Upper lobe of left lung (tissue), 6 donors: Measurements from ENCODE around the gene IMMP2L. TPM values are rescaled to one million over a fixed set of nuclear protein-coding genes. Genes with fewer than 3 reads are reported as not detected.

Experiments
- ATAC-seq, 2 donors: fragments of 200-7000 bp; cut with Tn5 transposase; one replicate each; pipeline ENCODE4 v1.9.1; 2022; ENCODE audit warnings: mild to moderate bottlenecking in 2 of 2, moderate library complexity in 2 of 2; ENCODE audit not compliant: low FRiP score in 2 of 2
- DNase-seq, 2 donors: peaks; one replicate each; pipeline ENCODE4 v3.0.0-alpha.2; 2019 to 2020
- H3K27ac ChIP-seq, 4 donors: fragments of 200-600 bp; sonication (generic); one replicate each; pipeline ENCODE4 v1.5.1; 2016 to 2019
- H3K27me3 ChIP-seq, 4 donors: fragments of 200-600 bp; sonication (generic); one replicate each; pipeline ENCODE4 v1.5.1; 2017 to 2019
- H3K36me3 ChIP-seq, 4 donors: fragments of 200-600 bp; sonication (generic); one replicate each; pipeline ENCODE4 v1.5.1; 2016 to 2019
- H3K4me1 ChIP-seq, 4 donors: fragments of 200-600 bp; sonication (generic); one replicate each; pipeline ENCODE4 v1.5.1; 2018 to 2019
- H3K4me3 ChIP-seq, 4 donors: fragments of 200-600 bp; sonication (generic); one replicate each; pipeline ENCODE4 v1.5.1; 2017 to 2019; ENCODE audit warnings: mild to moderate bottlenecking in 2 of 4, moderate library complexity in 1 of 4
- H3K9me3 ChIP-seq, 4 donors: fragments of 200-600 bp; sonication (generic); one replicate each; pipeline ENCODE4 v1.5.1; 2018 to 2019
- EP300 ChIP-seq, 4 donors: sonication (generic); formaldehyde crosslinking; IDR thresholded peaks; one replicate each; pipeline ENCODE4 v1.5.1; 2017; ENCODE audit warnings: antibody characterized with exemption in 4 of 4, control low read depth in 2 of 4
- POLR2A ChIP-seq, 4 donors: fragments of 450-650 bp; IDR thresholded peaks; one replicate each; pipeline ENCODE4 v1.5.1; 2016 to 2017; ENCODE audit warnings: antibody characterized with exemption in 4 of 4, mild to moderate bottlenecking in 2 of 4
- POLR2AphosphoS5 ChIP-seq, 2 donors: sonication (generic); formaldehyde crosslinking; IDR thresholded peaks; one replicate each; pipeline ENCODE4 v1.5.1; 2017; ENCODE audit warnings: antibody characterized with exemption in 2 of 2
- WGBS, 2 donors: methylation state at CpG; one replicate each; pipeline ENCODE4 v1.1.5; 2017 to 2018; 5-methylcytosine and 5-hydroxymethylcytosine counted together
- small RNA-seq, 4 donors: library from RNA; depleted of rRNA; stranded (forward); fragments of <200 nt; gene quantifications; one replicate each; pipeline ENCODE3, GENCODE V24; 2016
- total RNA-seq, 6 donors: library from RNA; depleted of rRNA in 4 of 6; stranded (reverse); fragments of >200 nt in 4 of 6; gene quantifications; one replicate each; pipeline versions ENCODE4 v1.1.0 to v1.2.1, GENCODE V29; 2016 to 2021
- TF ChIP-seq, protein P1 (sequence below), 6 experiments: fragments of 450-650 bp in 4 of 6; fragments of 200-600 bp in 2 of 6; sonication (generic) in 2 of 6; IDR thresholded peaks; one replicate each; pipeline ENCODE4 v1.5.1; 2016 to 2019; ENCODE audit warnings: antibody characterized with exemption in 6 of 6
- donor health status: DM: no; HTN: no; CAD: no; lungs with moderate emphysema.
- donor health status: DM: no; HTN: yes; CAD: no; lungs with severe emphysema.

IMMP2L gene
- total RNA-seq, 6 donors from 2014 or later = 7.1 to 17.5 (median 11.3) TPM

- DNase-seq = no peak
- no peak for ATAC-seq
- no peak for TF ChIP-seq EP300 (IDR thresholded peaks at IDR 0.05)
- TF ChIP-seq, protein P1, sequence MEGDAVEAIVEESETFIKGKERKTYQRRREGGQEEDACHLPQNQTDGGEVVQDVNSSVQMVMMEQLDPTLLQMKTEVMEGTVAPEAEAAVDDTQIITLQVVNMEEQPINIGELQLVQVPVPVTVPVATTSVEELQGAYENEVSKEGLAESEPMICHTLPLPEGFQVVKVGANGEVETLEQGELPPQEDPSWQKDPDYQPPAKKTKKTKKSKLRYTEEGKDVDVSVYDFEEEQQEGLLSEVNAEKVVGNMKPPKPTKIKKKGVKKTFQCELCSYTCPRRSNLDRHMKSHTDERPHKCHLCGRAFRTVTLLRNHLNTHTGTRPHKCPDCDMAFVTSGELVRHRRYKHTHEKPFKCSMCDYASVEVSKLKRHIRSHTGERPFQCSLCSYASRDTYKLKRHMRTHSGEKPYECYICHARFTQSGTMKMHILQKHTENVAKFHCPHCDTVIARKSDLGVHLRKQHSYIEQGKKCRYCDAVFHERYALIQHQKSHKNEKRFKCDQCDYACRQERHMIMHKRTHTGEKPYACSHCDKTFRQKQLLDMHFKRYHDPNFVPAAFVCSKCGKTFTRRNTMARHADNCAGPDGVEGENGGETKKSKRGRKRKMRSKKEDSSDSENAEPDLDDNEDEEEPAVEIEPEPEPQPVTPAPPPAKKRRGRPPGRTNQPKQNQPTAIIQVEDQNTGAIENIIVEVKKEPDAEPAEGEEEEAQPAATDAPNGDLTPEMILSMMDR (IDR thresholded peaks at IDR 0.05) = no peak
- no peak for TF ChIP-seq POLR2A (IDR thresholded peaks at IDR 0.05)
- TF ChIP-seq POLR2AphosphoS5 (IDR thresholded peaks at IDR 0.05) = no peak
- WGBS, 2 donors = 86 to 88% methylated on average over 3 of the region's 3 CpGs
- Histone ChIP-seq H3K36me3 (no peaks in the 10 kb centered on the region), H3K4me3 (no peak overlapping the region), H3K9me3 (no peaks in the 10 kb centered on the region), H3K27ac (no peak overlapping the region), H3K27me3 (no peaks in the 10 kb centered on the region), H3K4me1 (no peaks in the 10 kb centered on the region)
Measured at GRCh38 chr7:110625294-110625693, 937.0 kb downstream of the IMMP2L start.

DNA sequence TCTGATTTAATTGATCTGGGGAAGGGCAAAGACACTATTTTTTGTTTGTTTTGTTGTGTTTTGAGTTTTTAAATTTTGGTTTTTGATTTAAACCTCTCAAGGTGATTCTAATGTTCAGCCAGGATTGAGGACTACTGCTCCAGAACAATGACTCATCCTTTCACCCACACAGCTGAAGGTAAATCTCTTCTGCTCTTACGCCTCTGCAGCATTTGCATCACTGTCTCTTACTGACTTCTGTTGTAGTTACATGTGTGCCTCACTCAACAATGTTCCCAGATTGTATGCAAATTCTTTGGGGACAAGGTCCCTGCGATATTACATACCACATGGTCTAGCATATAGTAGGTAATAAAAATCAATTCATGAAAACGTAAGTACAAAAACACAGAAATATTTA, 938.9 kb downstream of the IMMP2L start:
- TF ChIP-seq EP300 (IDR thresholded peaks at IDR 0.05) = no peak
- no peak for TF ChIP-seq POLR2A (IDR thresholded peaks at IDR 0.05)
- TF ChIP-seq, protein P1 (IDR thresholded peaks at IDR 0.05) = no peak
- TF ChIP-seq POLR2AphosphoS5 (IDR thresholded peaks at IDR 0.05) = no peak
- H3K4me3 ChIP-seq = no peak overlapping the region
- H3K36me3 ChIP-seq = no peaks in the 10 kb centered on the region
- H3K27ac ChIP-seq = no peak overlapping the region
- no peak for ATAC-seq
- no peaks in the 10 kb centered on the region for H3K9me3 ChIP-seq
- H3K4me1 ChIP-seq = no peaks in the 10 kb centered on the region
- no peaks in the 10 kb centered on the region for H3K27me3 ChIP-seq
- no peak for DNase-seq
- WGBS, 2 donors = 90 to 94% methylated on average over 3 of the region's 3 CpGs

- Histone ChIP-seq H3K27ac (no peak overlapping the region), H3K4me1 (no peaks in the 10 kb centered on the region), H3K27me3 (no peaks in the 10 kb centered on the region), H3K4me3 (no peak overlapping the region), H3K36me3 (no peaks in the 10 kb centered on the region), H3K9me3 (no peaks in the 10 kb centered on the region)
- TF ChIP-seq POLR2A (IDR thresholded peaks at IDR 0.05) = no peak
- TF ChIP-seq POLR2AphosphoS5 (IDR thresholded peaks at IDR 0.05) = no peak
- TF ChIP-seq EP300 (IDR thresholded peaks at IDR 0.05) = no peak
- TF ChIP-seq, protein P1 (IDR thresholded peaks at IDR 0.05) = no peak
- ATAC-seq (no peak), DNase-seq (no peak)
- 92 to 95% methylated on average over 2 of the region's 2 CpGs for WGBS, 2 donors
Measured at GRCh38 chr7:110621289-110621688, 941.0 kb downstream of the IMMP2L start.

- H3K36me3 ChIP-seq = no peaks in the 10 kb centered on the region
- no peak overlapping the region for H3K4me3 ChIP-seq
- H3K27me3 ChIP-seq = no peaks in the 10 kb centered on the region
- no peak overlapping the region for H3K27ac ChIP-seq
- no peaks in the 10 kb centered on the region for H3K9me3 ChIP-seq
- WGBS, 2 donors = 84 to 87% methylated on average over 7 of the region's 7 CpGs
- no peak for DNase-seq
- peak in 1 of 2 donors; percentile 34 for ATAC-seq
- H3K4me1 ChIP-seq = no peaks in the 10 kb centered on the region
- no peak for TF ChIP-seq POLR2A (IDR thresholded peaks at IDR 0.05)
- TF ChIP-seq, protein P1 (IDR thresholded peaks at IDR 0.05) = no peak
- TF ChIP-seq POLR2AphosphoS5 (IDR thresholded peaks at IDR 0.05) = no peak
- no peak for TF ChIP-seq EP300 (IDR thresholded peaks at IDR 0.05)
Measured at GRCh38 chr7:110620110-110620735, 942.1 kb downstream of the IMMP2L start.

Small RNA genes within 50 kb of the gene (small RNA-seq; reads per million reads assigned to genes)
- gene AC003989.2 = 0 reads per million in 4 donors
